GM21786 (cell line): Measurements from ENCODE around the gene NINJ2.

Experiments used
- ATAC-seq: cut with Tn5 transposase; IDR thresholded peaks from one replicate; pipeline ENCODE4 v1.9.1; 2021; ENCODE audit not compliant: unreplicated experiment

Gene NINJ2

GRCh38 chr12:535396-535795 lies 127.8 kb downstream of the NINJ2 start:
- ATAC-seq: no peak

GRCh38 chr12:534216-534615 lies 129.0 kb downstream of the NINJ2 start:
- no peak for ATAC-seq

- no peak for ATAC-seq
Measured at GRCh38 chr12:533718-534117, 129.5 kb downstream of the NINJ2 start.

- no peak for ATAC-seq
Measured at GRCh38 chr12:532908-533565, 130.2 kb downstream of the NINJ2 start.

DNA sequence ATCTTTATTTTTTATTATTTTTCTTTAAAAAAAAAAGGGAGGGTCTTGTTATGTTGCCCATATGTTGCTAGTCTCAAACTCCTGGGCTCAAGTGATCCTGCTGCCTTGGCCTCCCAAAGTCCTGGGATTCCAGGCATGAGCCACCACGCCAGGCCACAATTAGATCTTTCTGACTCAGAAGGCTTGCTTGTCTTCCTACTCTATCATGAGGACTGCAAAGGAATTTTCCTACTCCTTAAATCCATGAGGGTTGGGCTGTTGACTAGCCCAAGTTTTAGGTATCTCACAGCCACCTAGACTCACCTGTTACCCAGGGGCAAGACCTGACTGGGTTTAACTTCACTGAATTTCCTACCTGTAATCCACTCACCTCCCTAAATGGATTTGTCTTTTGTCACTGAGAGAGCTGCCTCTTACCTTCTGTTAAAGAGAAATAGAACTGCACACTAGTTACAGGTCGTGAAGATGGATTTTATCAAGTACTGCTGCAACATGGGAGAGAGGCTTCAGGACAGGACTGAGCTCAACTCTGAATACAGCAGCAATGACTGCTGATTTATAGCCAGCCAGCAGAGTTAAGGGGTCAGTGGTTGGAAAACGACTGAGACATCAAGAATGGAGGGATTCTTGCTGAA lies 131.2 kb downstream of the NINJ2 start:
- ATAC-seq: no peak

DNA sequence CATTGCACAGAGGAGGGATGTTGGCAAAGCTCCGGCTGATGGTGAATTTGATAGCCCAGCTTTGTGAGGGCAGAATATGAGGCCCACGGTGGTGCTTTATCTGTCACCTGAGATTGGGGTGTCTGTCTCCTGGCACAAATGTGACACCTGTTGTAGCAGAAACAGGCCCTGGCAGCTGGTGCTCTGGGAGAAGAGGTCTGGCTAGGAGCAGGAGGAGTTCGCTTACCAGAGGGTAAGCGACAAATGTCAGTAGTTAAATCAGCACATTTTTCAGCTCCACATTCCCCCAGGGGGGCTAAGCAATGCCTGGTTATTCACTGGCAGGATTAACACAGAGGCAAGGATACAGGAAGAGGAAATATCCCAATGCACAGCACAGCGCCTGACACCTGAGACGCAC lies 132.4 kb downstream of the NINJ2 start:
- no peak for ATAC-seq

DNA sequence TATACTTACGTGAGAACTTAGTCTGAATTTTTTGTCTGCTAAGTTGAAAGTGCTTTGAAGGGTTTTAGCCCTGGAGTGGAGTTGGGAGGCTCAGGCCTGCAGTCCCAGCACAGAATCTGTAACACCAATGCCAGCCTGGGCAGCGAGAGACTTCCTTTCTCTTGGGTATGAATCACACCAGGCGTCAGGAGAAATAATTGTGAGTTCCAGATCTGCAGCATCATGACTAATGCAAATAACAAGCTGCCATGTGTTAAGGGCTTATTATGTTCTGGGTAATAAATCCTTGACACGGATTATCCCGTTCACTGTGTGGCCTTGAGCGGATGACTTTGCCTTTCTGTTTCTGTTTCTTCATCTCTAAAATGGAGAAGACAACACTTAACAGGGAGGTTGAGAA lies 132.9 kb downstream of the NINJ2 start:
- no peak for ATAC-seq

- ATAC-seq: no peak
Measured at GRCh38 chr12:527729-528128, 135.5 kb downstream of the NINJ2 start.

- no peak for ATAC-seq
Measured at GRCh38 chr12:527241-527640, 136.0 kb downstream of the NINJ2 start.

DNA sequence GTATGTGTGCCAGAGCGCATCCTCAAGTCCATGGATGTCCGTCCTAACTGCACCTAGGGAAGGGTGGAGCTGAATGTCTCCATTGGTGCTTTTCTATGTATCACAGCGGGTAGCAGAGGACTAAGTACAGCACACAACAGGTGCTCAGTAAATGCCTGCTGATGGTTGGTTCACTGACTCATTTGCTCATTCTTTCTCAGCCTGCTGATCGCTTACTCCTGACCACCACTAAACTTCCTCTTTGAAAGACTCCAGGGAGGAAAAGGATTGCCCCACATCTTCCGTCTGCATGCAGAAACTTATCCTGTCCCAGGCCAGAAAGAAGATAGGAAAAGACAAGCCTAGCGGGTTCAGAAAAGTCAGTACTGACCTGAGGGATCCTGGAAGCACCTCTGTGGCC lies 137.2 kb downstream of the NINJ2 start:
- no peak for ATAC-seq

DNA sequence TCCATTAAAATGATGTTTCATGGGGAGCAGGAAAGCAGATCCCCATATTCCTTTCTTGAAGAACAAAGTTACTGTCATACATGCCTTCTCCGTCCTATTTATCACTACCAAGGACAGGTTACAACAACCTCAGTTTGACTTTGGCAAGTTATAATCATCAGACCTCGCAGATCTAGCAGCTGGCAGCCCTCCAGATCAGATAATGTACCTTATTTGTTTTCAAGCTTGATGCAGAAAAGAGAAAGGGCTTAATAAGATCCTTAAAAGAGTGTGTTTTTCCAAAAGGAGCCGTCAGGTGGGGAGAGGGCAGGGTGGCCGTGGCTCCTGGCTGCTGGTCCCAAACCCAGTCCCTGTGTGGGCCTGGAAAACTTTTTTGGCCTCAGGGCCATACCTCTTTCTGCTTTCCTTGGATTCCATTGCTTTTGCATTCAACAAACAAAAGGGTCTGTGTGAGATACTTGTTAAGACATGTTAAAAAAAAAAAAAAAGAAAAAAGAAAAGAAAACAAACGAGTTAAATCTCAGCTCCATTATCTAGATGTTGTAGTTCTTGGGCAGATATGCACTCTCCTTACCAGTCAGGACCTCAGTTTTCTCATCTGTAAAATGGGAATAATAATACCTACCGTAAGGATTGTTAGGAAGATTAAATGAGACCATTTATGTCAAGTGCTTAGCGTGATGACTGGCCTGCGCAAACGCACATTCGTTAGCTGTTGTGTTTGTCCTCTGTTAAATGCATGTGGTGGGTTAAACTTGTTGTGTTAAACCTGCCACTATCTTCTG lies 138.9 kb downstream of the NINJ2 start:
- ATAC-seq: no peak

DNA sequence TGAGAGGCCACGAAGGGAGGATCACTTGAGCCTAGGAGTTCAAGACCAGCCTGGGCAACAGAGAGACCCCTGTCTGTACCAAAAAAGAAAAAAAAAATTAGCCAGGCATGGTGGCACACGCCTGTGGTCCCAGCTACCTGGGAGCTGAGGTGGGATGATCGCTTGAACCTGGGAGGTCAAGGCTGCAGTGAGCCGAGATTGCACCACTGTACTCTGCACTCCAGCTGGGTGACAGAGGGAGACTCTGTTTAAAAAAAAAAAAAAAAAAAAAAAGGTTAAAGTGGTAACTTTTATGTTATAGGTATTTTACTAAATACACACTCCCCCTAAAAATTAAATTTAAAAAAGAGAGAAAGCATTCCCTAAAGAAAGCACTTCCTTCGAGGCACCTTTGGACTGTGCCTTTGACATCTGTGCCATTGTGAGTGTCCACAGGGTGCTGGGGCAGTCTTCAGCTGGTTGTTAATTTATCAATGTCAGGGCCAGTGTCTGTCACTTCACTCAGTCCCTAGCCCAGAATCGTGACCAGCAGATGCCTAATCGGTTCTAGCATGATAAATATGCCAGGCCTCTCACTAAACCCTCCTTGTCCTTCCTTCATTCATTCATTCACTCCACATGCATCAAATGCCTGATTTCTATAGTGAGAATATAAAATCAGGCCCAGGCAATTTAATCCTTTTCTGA lies 140.4 kb downstream of the NINJ2 start:
- ATAC-seq: no peak

- ATAC-seq: no peak
Measured at GRCh38 chr12:520119-520518, 143.1 kb downstream of the NINJ2 start.

DNA sequence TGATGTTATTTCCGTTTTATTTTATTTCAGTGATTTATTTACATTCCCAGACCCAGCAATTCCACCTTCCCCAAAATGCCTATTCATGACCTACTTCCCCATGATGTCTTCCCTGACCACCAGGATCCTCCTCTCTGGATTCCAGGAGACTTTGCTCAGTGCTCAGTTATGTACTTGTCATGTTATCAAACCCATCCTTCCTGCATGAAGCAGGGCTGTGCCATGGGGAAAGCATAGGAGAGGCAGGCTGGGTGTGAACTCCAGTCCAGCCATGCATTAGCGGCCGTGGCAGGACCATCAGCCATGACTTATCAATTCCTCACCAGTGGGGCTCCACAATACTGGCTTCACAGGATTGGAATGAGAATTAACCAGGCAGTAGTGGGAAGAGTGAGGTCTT lies 145.7 kb downstream of the NINJ2 start:
- ATAC-seq: no peak
